Small intestine (tissue), 7 donors: ENCODE results near the gene OBSCN. TPM values are rescaled to one million over a fixed set of nuclear protein-coding genes. Genes with fewer than 3 reads are reported as not detected.
"Not testable (repeated sequence)": the region's sequence is repeated elsewhere in the genome, so short reads cannot be mapped to it uniquely, and the experiment has no call there.

ENCODE experiments used
- DNase-seq, 2 donors: peaks; one replicate each; pipeline versions ENCODE4 v3.0.0 to v3.0.0-alpha.2; 2013
- FAIRE-seq: peaks from 2 replicates; lab custom pipeline; 2012; peaks lifted over from hg19 to GRCh38; lab: Jason Lieb, UNC
- H3K27ac ChIP-seq, 3 donors: one replicate each; pipeline ENCODE4 v1.5.1; 2013; ENCODE audit warnings: low read length in 2 of 3, mild to moderate bottlenecking in 2 of 3, control low read depth in 1 of 3, inconsistent platforms in 1 of 3, low read depth in 1 of 3, moderate library complexity in 1 of 3
- H3K27me3 ChIP-seq, 3 donors: one replicate each; pipeline ENCODE4 v1.6.1; 2013; ENCODE audit warnings: low read length in 3 of 3, inconsistent platforms in 1 of 3; ENCODE audit not compliant: control insufficient read depth in 3 of 3, insufficient read depth in 3 of 3
- H3K36me3 ChIP-seq, 3 donors: one replicate each; pipeline ENCODE4 v1.6.1; 2013; ENCODE audit warnings: low read length in 3 of 3, inconsistent platforms in 1 of 3, low read depth in 1 of 3, mild to moderate bottlenecking in 1 of 3, moderate library complexity in 1 of 3; ENCODE audit not compliant: control insufficient read depth in 3 of 3, insufficient read depth in 2 of 3
- H3K4me1 ChIP-seq, 3 donors: one replicate each; pipeline ENCODE4 v1.6.1; 2013; ENCODE audit warnings: low read length in 2 of 3, inconsistent platforms in 1 of 3, low read depth in 1 of 3, mild to moderate bottlenecking in 1 of 3, moderate library complexity in 1 of 3; ENCODE audit not compliant: control insufficient read depth in 3 of 3, insufficient read depth in 2 of 3
- H3K4me3 ChIP-seq, 3 donors: one replicate each; pipeline ENCODE4 v1.5.1; 2013; ENCODE audit warnings: low read length in 3 of 3, control low read depth in 1 of 3, inconsistent platforms in 1 of 3, low read depth in 1 of 3, mild to moderate bottlenecking in 1 of 3, moderate library complexity in 1 of 3
- H3K9me3 ChIP-seq, 2 donors: one replicate each; pipeline ENCODE4 v1.6.1; 2013; ENCODE audit warnings: low read depth in 1 of 2, low read length in 1 of 2; ENCODE audit not compliant: control insufficient read depth in 2 of 2, insufficient read depth in 1 of 2
- WGBS, 3 donors: extraction: QIAGEN DNeasy Blood & Tissue Kit; methylation state at CpG; one replicate each; pipeline ENCODE4 v1.1.7; 2013; 5-methylcytosine and 5-hydroxymethylcytosine counted together
- polyA plus RNA-seq, 4 donors: library from polyadenylated mRNA; stranded (reverse) in 3 of 4; unstranded in 1 of 4; fragments of 200-250 nt in 3 of 4; fragments of 120-200 nt in 1 of 4; gene quantifications; one replicate each; pipeline versions ENCODE4 v1.2.1 to v1.2.3, GENCODE V29; 2013
- donor health status: healthy with polysubstance abuse.
- donor health status: control.
- donor health status: control.
- donor health status: Bipolar disorder and iron deficiency.
- donor health status: healthy.

The OBSCN gene
- polyA plus RNA-seq, 4 donors: 3.6 to 36.2 (median 5.7) TPM

- not testable (repeated sequence) for H3K4me3 ChIP-seq, DNase-seq, H3K4me1 ChIP-seq, H3K27me3 ChIP-seq, FAIRE-seq, H3K27ac ChIP-seq, H3K9me3 ChIP-seq
- H3K36me3 ChIP-seq: peaks cover 0 to 31% (median 0%) of the 10 kb centered on the region in 3 donors
- WGBS, 3 donors: 95 to 97% (median 96%) methylated on average over 10 to 15 of the region's 17 CpGs
Measured at GRCh38 chr1:228269431-228269830, 61.6 kb downstream of the OBSCN start.

- DNase-seq (no peak), FAIRE-seq (no peak)
- H3K4me1 ChIP-seq: no peaks in the 10 kb centered on the region
- H3K9me3 ChIP-seq: no peaks in the 10 kb centered on the region
- WGBS, 3 donors: 78 to 100% (median 100%) methylated on average over 1 of the region's 1 CpG
- H3K4me3 ChIP-seq: no peak overlapping the region
- peaks cover 0 to 35% (median 0%) of the 10 kb centered on the region in 3 donors for H3K36me3 ChIP-seq
- no peak overlapping the region for H3K27ac ChIP-seq
- H3K27me3 ChIP-seq: no peaks in the 10 kb centered on the region
Measured at GRCh38 chr1:228270032-228270431, 62.2 kb downstream of the OBSCN start.

- FAIRE-seq (no peak), DNase-seq (no peak)
- Histone ChIP-seq H3K4me3 (no peak overlapping the region), H3K27ac (no peak overlapping the region), H3K36me3 (peaks cover 0 to 37% (median 0%) of the 10 kb centered on the region in 3 donors), H3K9me3 (no peaks in the 10 kb centered on the region), H3K4me1 (peaks cover 0 to 4% (median 0%) of the 10 kb centered on the region in 3 donors), H3K27me3 (no peaks in the 10 kb centered on the region)
- WGBS, 3 donors: 92 to 95% (median 95%) methylated on average over 19 of the region's 19 CpGs
Measured at GRCh38 chr1:228271701-228272251, 63.9 kb downstream of the OBSCN start.

- DNase-seq (no peak), FAIRE-seq (no peak)
- peaks cover 0 to 43% (median 0%) of the 10 kb centered on the region in 3 donors for H3K36me3 ChIP-seq
Measured at GRCh38 chr1:228272331-228272791, 64.5 kb downstream of the OBSCN start.

GRCh38 chr1:228272831-228273571 is 65.2 kb downstream of the OBSCN start:
- FAIRE-seq (no peak), DNase-seq (no peak)
- 93 to 97% (median 95%) methylated on average over 21 to 22 of the region's 22 CpGs for WGBS, 3 donors
- H3K36me3 ChIP-seq: peaks cover 0 to 46% (median 0%) of the 10 kb centered on the region in 3 donors
- no peaks in the 10 kb centered on the region for H3K9me3 ChIP-seq
- H3K4me3 ChIP-seq: no peak overlapping the region
- peaks cover 0 to 4% (median 0%) of the 10 kb centered on the region in 3 donors for H3K4me1 ChIP-seq
- no peaks in the 10 kb centered on the region for H3K27me3 ChIP-seq
- H3K27ac ChIP-seq: no peak overlapping the region

More at GRCh38 chr1:228272331-228272791, 64.5 kb downstream of the OBSCN start:
- H3K9me3 ChIP-seq: no peaks in the 10 kb centered on the region
- H3K27ac ChIP-seq: no peak overlapping the region
- H3K27me3 ChIP-seq: no peaks in the 10 kb centered on the region
- H3K4me1 ChIP-seq: peaks cover 0 to 4% (median 0%) of the 10 kb centered on the region in 3 donors
- WGBS, 3 donors: 92 to 94% (median 93%) methylated on average over 7 of the region's 7 CpGs
- no peak overlapping the region for H3K4me3 ChIP-seq

- Histone ChIP-seq H3K36me3 (peaks cover 0 to 48% (median 0%) of the 10 kb centered on the region in 3 donors), H3K4me3 (no peak overlapping the region), H3K27ac (no peak overlapping the region), H3K4me1 (peaks cover 0 to 4% (median 0%) of the 10 kb centered on the region in 3 donors), H3K27me3 (no peaks in the 10 kb centered on the region), H3K9me3 (no peaks in the 10 kb centered on the region)
- DNase-seq (no peak), FAIRE-seq (no peak)
- WGBS, 3 donors: 94 to 96% (median 95%) methylated on average over 34 to 39 of the region's 39 CpGs
Measured at GRCh38 chr1:228273720-228274451, 66.0 kb downstream of the OBSCN start.

- Histone ChIP-seq H3K4me3 (no peak overlapping the region), H3K36me3 (peaks cover 0 to 50% (median 0%) of the 10 kb centered on the region in 3 donors), H3K4me1 (peaks cover 0 to 4% (median 0%) of the 10 kb centered on the region in 3 donors), H3K27me3 (no peaks in the 10 kb centered on the region), H3K27ac (no peak overlapping the region), H3K9me3 (no peaks in the 10 kb centered on the region)
- FAIRE-seq (no peak), DNase-seq (no peak)
- 90 to 92% (median 90%) methylated on average over 25 of the region's 25 CpGs for WGBS, 3 donors
Measured at GRCh38 chr1:228274452-228275178, 66.8 kb downstream of the OBSCN start.

GRCh38 chr1:228275179-228275429 is 67.3 kb downstream of the OBSCN start:
- Histone ChIP-seq H3K36me3 (peaks cover 0 to 55% (median 0%) of the 10 kb centered on the region in 3 donors), H3K9me3 (no peaks in the 10 kb centered on the region), H3K27me3 (no peaks in the 10 kb centered on the region), H3K4me3 (peak overlapping the region in 2 of 3 donors; percentile 46 to 58), H3K4me1 (peaks cover 0 to 4% (median 0%) of the 10 kb centered on the region in 3 donors), H3K27ac (no peak overlapping the region)
- WGBS, 3 donors: 62 to 63% (median 62%) methylated on average over 8 of the region's 8 CpGs
- FAIRE-seq (no peak), DNase-seq (no peak)
